Bone marrow (tissue), 2 donors: ENCODE data around the gene TEAD3.

ENCODE experiments used
- DNase-seq, 2 donors: peaks; one replicate each; lab custom pipeline; 2025; lab: John Stamatoyannopoulos, UW

TEAD3 gene

GRCh38 chr6:35475573-35475972 lies 21.3 kb downstream of the TEAD3 start:
- no peak for DNase-seq

GRCh38 chr6:35474942-35475570 lies 21.8 kb downstream of the TEAD3 start:
- no peak for DNase-seq

- DNase-seq = no peak
Observed at GRCh38 chr6:35474131-35474941, 22.5 kb downstream of the TEAD3 start.

- no peak for DNase-seq
Observed at GRCh38 chr6:35473850-35474130, 23.1 kb downstream of the TEAD3 start.

GRCh38 chr6:35473075-35473849 lies 23.6 kb downstream of the TEAD3 start:
- DNase-seq = no peak

GRCh38 chr6:35471836-35472345 lies 25.0 kb downstream of the TEAD3 start:
- DNase-seq = no peak

- no peak for DNase-seq
Observed at GRCh38 chr6:35470663-35471120, 26.2 kb downstream of the TEAD3 start.

- DNase-seq = no peak
Observed at GRCh38 chr6:35469751-35470662, 26.9 kb downstream of the TEAD3 start.

GRCh38 chr6:35468980-35469750 lies 27.7 kb downstream of the TEAD3 start:
- no peak for DNase-seq

GRCh38 chr6:35468181-35468979 lies 28.5 kb downstream of the TEAD3 start, which contains the start of gene RPL10A:
TSS of gene RPL10A (plus strand) at chr6:35468401. CDS start at chr6:35468435, 34 bp downstream.
- DNase-seq = peak; percentile 86 to 93

GRCh38 chr6:35465646-35466045 lies 31.2 kb downstream of the TEAD3 start:
- DNase-seq = no peak

GRCh38 chr6:35463292-35463691 lies 33.6 kb downstream of the TEAD3 start:
- no peak for DNase-seq

- no peak for DNase-seq
Observed at GRCh38 chr6:35461270-35461669, 35.6 kb downstream of the TEAD3 start.

- no peak for DNase-seq
Observed at GRCh38 chr6:35457907-35458306, 39.0 kb downstream of the TEAD3 start.

- no peak for DNase-seq
Observed at GRCh38 chr6:35454391-35455110, 42.3 kb downstream of the TEAD3 start.

- no peak for DNase-seq
Observed at GRCh38 chr6:35453236-35453635, 43.6 kb downstream of the TEAD3 start.

GRCh38 chr6:35452183-35453090 lies 44.4 kb downstream of the TEAD3 start, which contains the start of gene FANCE:
TSS of gene FANCE (plus strand) at chr6:35452338. CDS start at chr6:35452546, 208 bp downstream.
- peak; percentile 44 to 90 for DNase-seq
